BJ (cell line): Measurements from ENCODE around the gene NINL. TPM values are rescaled to one million over a fixed set of nuclear protein-coding genes. Genes with fewer than 3 reads are reported as not detected.

Experiments used
- CTCF ChIA-PET: fragments of 350-600 bp; formaldehyde crosslinking; extraction: SDS; loops from one replicate; lab custom pipeline; 2021; ENCODE audit warnings: antibody characterized with exemption, inconsistent platforms; lab: Yijun Ruan, JAX
- POLR2A ChIA-PET: fragments of 300-600 bp; sonication (Branson Sonifier 250); formaldehyde crosslinking; extraction: SDS; loops from one replicate; lab custom pipeline; 2021; ENCODE audit warnings: antibody characterized with exemption; lab: Charles Lee
- DNase-seq: peaks from one replicate; pipeline ENCODE4 v3.0.0-alpha.2; 2011; ENCODE audit warnings: low read depth
- H3K27me3 ChIP-seq: 2 replicates; pipeline ENCODE4 v1.6.0; 2011; ENCODE audit warnings: low read length; ENCODE audit not compliant: control insufficient read depth, insufficient read depth
- H3K36me3 ChIP-seq: 2 replicates; pipeline ENCODE4 v1.5.1; 2011; ENCODE audit warnings: low read length; ENCODE audit not compliant: control insufficient read depth, insufficient read depth
- H3K4me3 ChIP-seq: 2 replicates; pipeline ENCODE4 v1.5.1; 2011; ENCODE audit warnings: low read depth, mild to moderate bottlenecking, control low read depth, low read length
- polyA plus RNA-seq: library from polyadenylated mRNA; depleted of rRNA; stranded (reverse); fragments of >200 nt; gene quantifications from 2 replicates; pipeline ENCODE4 v1.2.3, GENCODE V29; 2011
- TF ChIP-seq, protein P1 (sequence below): IDR thresholded peaks from 2 replicates; pipeline ENCODE4 v1.5.1; 2011; ENCODE audit warnings: low read depth, mild to moderate bottlenecking, control low read depth, inconsistent platforms, low read length, moderate library complexity; ENCODE audit not compliant: insufficient read depth

The NINL gene
- polyA plus RNA-seq, 1 experiment, result 6.2 TPM

DNA sequence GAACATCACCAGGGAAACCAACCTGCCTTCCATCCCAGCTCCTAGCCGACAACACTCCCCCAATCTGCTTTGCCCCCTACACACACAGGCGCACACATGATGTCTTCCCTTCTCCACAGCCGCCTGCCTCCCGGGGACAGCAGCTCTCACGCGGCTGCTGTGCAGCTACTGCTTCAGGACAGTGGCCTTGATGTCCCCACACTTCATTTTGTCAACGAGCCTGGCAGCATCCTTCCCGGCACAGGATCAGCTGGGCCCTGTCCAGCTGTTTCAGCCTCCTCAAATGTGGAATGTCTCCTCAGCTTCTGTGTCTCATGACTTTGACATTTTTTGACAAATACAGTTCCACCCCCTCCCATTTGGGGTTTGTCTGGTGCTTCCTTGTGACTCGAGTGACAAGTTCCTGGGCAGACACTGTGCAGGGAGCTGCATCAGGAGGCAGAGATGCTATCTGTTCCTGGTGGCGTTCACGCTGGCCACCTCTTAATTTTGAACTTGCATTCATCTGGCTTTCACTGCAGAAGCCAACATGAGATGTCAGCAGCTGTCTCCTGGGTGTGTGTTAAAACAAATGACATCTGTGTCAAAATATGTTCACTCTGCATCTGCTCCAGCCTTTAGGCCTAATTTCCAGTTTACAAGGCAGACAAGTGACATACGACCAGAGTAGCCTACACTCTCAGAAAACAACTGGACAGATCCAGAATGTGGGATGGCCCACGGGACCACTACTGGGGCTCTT, 120.7 kb downstream of the NINL start:
- DNase-seq, result no peak
- TF ChIP-seq, protein P1, sequence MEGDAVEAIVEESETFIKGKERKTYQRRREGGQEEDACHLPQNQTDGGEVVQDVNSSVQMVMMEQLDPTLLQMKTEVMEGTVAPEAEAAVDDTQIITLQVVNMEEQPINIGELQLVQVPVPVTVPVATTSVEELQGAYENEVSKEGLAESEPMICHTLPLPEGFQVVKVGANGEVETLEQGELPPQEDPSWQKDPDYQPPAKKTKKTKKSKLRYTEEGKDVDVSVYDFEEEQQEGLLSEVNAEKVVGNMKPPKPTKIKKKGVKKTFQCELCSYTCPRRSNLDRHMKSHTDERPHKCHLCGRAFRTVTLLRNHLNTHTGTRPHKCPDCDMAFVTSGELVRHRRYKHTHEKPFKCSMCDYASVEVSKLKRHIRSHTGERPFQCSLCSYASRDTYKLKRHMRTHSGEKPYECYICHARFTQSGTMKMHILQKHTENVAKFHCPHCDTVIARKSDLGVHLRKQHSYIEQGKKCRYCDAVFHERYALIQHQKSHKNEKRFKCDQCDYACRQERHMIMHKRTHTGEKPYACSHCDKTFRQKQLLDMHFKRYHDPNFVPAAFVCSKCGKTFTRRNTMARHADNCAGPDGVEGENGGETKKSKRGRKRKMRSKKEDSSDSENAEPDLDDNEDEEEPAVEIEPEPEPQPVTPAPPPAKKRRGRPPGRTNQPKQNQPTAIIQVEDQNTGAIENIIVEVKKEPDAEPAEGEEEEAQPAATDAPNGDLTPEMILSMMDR, result no peak
- Histone ChIP-seq H3K36me3 (peaks cover 8% of the 10 kb centered on the region), H3K27me3 (no peaks in the 10 kb centered on the region), H3K4me3 (no peak overlapping the region)
- CTCF ChIA-PET, result interaction anchor here (0.7 kb wide), 1 partner anchor 218 kb away, joined by 3 read pairs; no protein-coding TSS in a partner anchor
- POLR2A ChIA-PET, result no interaction called here

DNA sequence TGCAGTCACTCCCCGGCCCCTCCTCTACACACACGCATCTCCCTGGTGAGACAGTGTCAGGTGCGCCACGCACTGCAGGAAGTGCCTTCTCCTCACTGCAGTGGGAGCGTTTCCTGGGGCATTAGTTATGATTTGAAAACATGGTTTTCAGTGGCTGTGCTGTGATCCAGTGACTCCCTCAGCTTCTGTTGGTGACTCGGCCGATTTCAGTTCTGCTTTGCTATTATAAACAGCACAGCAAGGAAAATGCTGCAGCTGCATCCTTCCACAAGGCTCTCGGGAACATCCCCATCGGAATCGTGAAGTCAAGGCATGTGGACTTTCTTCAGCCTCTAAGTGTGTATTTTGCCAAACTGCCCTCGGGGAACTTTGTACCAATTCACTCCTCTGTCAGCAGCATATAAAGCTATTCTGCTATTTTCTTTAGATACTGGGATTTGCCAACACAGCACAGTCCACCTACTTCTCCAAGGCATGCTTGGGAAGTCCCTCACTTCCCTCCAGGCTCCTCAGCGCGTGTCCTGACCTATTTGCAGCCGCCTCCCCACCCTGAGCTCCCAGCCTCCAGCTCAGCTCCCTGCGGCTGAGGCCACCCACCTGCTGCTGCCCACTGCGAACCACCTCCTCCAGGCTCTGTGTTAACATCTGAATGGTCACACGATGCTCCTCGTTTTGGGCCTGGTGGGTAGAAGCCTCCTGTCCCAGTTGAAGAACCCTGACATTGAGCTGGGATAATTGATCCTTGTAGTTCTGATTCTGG, 123.4 kb downstream of the NINL start:
- H3K36me3 ChIP-seq, result peaks cover 9% of the 10 kb centered on the region
- ChIA-PET CTCF (no interaction called here), POLR2A (no interaction called here)
- TF ChIP-seq, protein P1, result no peak
- H3K4me3 ChIP-seq, result no peak overlapping the region
- H3K27me3 ChIP-seq, result no peaks in the 10 kb centered on the region
- no peak for DNase-seq

DNA sequence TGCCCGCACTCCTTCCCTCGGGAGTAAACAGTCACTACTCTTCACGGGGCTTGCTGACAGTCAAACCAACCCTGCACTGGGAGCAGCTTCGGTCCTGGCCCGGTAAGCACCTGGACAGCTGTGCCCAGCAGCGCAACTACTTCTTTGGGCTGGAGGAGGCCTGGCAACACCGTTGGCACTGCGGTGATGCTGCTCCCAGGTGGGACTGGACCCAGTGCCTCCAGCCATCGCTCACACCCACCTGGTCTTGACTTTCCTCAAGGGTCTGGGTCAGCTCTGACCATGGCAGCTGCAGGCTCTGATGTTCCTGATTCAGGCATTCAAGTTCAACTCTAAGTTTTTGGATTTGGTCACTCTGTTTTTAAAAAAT, 124.1 kb downstream of the NINL start:
- ChIA-PET POLR2A (no interaction called here), CTCF (no interaction called here)
- TF ChIP-seq, protein P1, result no peak
- no peak overlapping the region for H3K4me3 ChIP-seq
- H3K27me3 ChIP-seq, result no peaks in the 10 kb centered on the region
- peaks cover 9% of the 10 kb centered on the region for H3K36me3 ChIP-seq
- DNase-seq, result no peak

DNA sequence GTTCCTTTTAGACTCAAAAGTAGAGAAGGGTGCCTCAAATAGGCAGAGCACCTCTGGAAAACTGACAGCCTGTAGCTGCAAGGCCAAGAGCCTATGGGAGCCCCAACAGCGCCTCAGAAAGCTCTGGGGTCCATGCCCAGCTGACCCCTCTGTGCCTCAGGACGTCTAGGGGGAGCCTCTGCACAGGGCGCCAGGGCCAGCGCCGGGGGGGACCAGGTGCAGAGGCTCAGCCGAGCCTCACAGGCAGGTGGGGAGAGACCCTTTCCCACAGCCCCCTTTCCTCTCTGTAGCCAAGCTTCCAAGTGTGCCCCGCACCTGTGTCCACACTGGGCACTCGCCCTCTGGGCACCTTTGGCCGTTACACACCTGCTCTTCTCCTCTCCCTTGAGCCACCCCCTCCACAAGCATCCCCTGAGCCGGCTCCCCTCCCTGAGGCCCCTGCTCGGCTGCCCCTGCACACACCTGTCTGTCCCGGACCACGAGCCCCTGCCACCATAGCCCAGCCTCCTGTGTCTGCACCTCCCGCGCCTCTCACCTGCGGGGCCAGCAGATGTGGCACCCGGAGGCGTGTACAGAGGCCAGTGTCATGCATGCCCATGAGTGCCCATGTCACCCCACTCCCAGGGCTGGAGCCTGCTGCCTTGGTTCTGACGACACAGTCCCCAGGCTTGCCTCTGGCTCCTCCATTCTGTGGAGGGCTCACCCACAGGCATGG, 124.6 kb downstream of the NINL start:
- ChIA-PET CTCF (no interaction called here), POLR2A (no interaction called here)
- Histone ChIP-seq H3K4me3 (no peak overlapping the region), H3K27me3 (no peaks in the 10 kb centered on the region), H3K36me3 (peaks cover 9% of the 10 kb centered on the region)
- DNase-seq, result no peak
- TF ChIP-seq, protein P1, result no peak
